Activated CD8-positive, alpha-beta T cell treated with anti-CD3 and anti-CD28 coated beads for 36 hours (primary cell): ENCODE results near the gene ZNF22. TPM values are rescaled to one million over a fixed set of nuclear protein-coding genes. Genes with fewer than 3 reads are reported as not detected.

Source experiments
- ATAC-seq: fragments of 200-7000 bp; cut with Tn5 transposase; one replicate; pipeline ENCODE4 v1.10.0; 2021; ENCODE audit warnings: mild to moderate bottlenecking, moderate library complexity
- CTCF ChIA-PET: fragments of 350-600 bp; sonication (Branson Sonifier 250); formaldehyde crosslinking; loops from one replicate; lab custom pipeline; 2021; ENCODE audit warnings: antibody characterized with exemption; lab: Charles Lee
- POLR2A ChIA-PET: fragments of 350-600 bp; sonication (Branson Sonifier 250); formaldehyde crosslinking; loops from one replicate; lab custom pipeline; 2021; ENCODE audit warnings: antibody characterized with exemption; lab: Charles Lee
- DNase-seq: peaks from one replicate; pipeline ENCODE4 v3.0.0-alpha.2; 2020
- H3K27ac Mint-ChIP-seq: one replicate; pipeline ENCODE4 v1.8.0; 2021; ENCODE audit warnings: mild to moderate bottlenecking, mixed read lengths
- H3K27me3 Mint-ChIP-seq: one replicate; pipeline ENCODE4 v1.8.0; 2021; ENCODE audit warnings: mixed read lengths
- H3K36me3 Mint-ChIP-seq: one replicate; pipeline ENCODE4 v1.8.0; 2021; ENCODE audit warnings: low read depth, mixed read lengths
- H3K4me1 Mint-ChIP-seq: one replicate; pipeline ENCODE4 v1.8.0; 2021; ENCODE audit warnings: low read depth, mixed read lengths
- H3K4me3 Mint-ChIP-seq: one replicate; pipeline ENCODE4 v1.8.0; 2021; ENCODE audit warnings: mild to moderate bottlenecking, moderate library complexity, mixed read lengths
- H3K9me3 Mint-ChIP-seq: one replicate; pipeline ENCODE4 v1.8.0; 2021; ENCODE audit warnings: mixed read lengths
- intact Hi-C: fragments of 100-400 bp; cut with micrococcal nuclease; formaldehyde crosslinking; loops from one replicate; pipeline ENCODE4 v1.10.0; 2022
- total RNA-seq, 2 experiments: library from RNA; stranded (reverse); gene quantifications; one replicate each; pipeline ENCODE4 v1.2.3, GENCODE V29; 2021
- TF ChIP-seq, protein P1 (sequence below): fragments of 200-600 bp; IDR thresholded peaks from one replicate; pipeline ENCODE4 v1.8.0; 2022; ENCODE audit warnings: antibody characterized with exemption, mild to moderate bottlenecking

The ZNF22 gene
- total RNA-seq, 2 experiments from 2014 or later = 34.4 to 37.6 TPM

DNA sequence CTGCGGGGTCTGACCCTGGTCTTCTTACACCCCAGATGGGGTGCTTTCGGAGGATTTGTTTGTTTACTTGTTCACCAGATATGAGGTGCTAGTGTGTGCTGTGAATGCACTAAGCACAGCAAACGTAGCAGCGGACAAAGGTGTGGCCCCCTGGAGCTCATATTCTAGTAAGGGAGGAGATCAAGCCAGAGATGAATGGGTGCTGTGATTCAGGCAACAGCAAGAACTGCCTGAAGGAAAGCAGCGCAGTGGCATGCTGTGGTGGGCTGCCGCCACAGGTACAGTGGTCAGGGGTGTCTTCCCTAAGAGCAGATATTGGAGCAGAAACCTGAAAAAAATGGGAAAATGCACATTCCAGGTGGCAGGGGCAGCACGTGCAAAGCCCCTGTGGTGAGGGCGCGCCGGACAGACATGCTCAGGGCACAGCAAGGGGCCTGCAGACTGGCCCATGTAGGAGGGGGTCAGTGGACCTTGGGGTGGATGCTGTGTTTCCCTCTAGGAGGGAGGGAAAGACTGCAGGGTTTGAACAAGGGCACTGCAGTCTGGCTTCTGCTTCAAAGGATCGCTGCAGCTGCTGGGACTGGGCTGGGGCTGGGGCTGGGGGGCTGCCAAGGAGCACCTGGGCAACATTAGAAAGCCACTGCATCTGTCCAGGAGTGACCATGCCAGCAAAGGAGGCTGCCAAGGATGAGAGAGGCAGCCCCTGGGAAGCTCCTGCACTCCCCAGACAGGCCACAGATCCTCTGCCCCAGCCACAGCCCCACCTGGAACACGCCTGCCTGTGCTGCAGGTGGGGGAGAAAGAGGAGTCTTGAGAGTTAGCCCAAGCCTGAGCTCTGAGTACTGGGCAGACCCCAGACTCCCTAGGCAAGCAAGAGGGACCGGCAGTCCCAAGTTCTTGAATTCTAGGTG lies 21.2 kb upstream of the ZNF22 start:
- no peak overlapping the region for H3K27ac Mint-ChIP-seq
- no peaks in the 10 kb centered on the region for H3K9me3 Mint-ChIP-seq
- no peaks in the 10 kb centered on the region for H3K27me3 Mint-ChIP-seq
- no peaks in the 10 kb centered on the region for H3K36me3 Mint-ChIP-seq
- ChIA-PET CTCF (interaction anchor here (0.8 to 4.5 kb wide), 3 partner anchors 12 to 47 kb away, joined by 3 to 23 read pairs (median 3); no protein-coding TSS in a partner anchor), POLR2A (interaction anchor here (1.2 kb wide), 1 partner anchor 21 kb away, joined by 3 read pairs; no protein-coding TSS in a partner anchor)
- TF ChIP-seq, protein P1, sequence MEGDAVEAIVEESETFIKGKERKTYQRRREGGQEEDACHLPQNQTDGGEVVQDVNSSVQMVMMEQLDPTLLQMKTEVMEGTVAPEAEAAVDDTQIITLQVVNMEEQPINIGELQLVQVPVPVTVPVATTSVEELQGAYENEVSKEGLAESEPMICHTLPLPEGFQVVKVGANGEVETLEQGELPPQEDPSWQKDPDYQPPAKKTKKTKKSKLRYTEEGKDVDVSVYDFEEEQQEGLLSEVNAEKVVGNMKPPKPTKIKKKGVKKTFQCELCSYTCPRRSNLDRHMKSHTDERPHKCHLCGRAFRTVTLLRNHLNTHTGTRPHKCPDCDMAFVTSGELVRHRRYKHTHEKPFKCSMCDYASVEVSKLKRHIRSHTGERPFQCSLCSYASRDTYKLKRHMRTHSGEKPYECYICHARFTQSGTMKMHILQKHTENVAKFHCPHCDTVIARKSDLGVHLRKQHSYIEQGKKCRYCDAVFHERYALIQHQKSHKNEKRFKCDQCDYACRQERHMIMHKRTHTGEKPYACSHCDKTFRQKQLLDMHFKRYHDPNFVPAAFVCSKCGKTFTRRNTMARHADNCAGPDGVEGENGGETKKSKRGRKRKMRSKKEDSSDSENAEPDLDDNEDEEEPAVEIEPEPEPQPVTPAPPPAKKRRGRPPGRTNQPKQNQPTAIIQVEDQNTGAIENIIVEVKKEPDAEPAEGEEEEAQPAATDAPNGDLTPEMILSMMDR = no peak
- H3K4me3 Mint-ChIP-seq = no peak overlapping the region
- intact Hi-C loops = no loop called here
- peaks cover 6% of the 10 kb centered on the region for H3K4me1 Mint-ChIP-seq
- ATAC-seq = no peak
- DNase-seq = no peak

DNA sequence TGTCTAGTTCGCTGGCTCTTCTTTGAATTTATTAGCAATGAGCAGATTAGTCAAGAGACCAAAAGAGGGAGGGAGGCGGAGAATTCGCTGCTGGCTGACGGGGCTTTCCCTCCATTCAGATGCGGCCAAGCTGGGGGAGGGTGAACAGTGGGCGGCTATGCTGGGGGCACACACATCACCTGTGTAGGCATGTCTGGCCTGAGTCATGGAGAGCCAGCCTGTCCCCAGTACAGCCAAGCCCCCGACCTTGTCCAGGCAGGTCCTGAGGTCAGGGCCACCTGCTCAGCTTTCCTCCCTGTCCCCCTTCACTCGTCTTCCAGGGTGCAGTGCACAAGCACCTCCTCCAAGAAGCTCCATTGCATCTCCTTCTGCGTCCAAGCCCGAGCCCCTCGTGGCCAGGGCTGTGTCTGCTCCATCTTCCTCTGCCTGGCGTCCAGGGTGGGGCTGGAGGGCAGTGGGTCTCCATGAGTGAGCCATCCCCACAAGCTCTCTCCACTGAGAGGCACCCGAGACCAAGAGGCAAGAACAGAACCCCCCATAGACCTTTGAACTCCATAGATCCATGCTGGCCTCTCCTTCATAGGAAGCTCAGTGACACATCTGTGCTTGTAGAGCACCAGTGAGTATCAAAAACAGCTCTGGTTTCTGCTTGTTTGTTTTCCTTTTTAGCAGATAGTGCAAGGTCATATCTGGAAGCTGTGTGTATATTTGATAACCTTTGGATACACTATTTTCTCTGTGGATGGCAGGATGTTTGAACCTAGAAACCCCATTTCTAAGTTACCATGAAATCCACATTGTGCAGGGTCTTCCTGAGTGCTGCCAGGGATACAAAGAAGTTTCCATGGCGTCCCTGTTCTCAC lies 20.2 kb upstream of the ZNF22 start:
- Mint-ChIP-seq H3K4me3 (no peak overlapping the region), H3K27ac (no peak overlapping the region), H3K9me3 (no peaks in the 10 kb centered on the region), H3K27me3 (no peaks in the 10 kb centered on the region), H3K36me3 (no peaks in the 10 kb centered on the region), H3K4me1 (peaks cover 3% of the 10 kb centered on the region)
- ATAC-seq (no peak), DNase-seq (no peak)
- intact Hi-C loops = no loop called here
- ChIA-PET POLR2A (interaction anchor here (0.6 kb wide), 1 partner anchor 1860 kb away, joined by 3 read pairs; no protein-coding TSS in a partner anchor), CTCF (interaction anchor here (1.0 to 4.5 kb wide), 2 partner anchors 13 to 48 kb away, joined by 3 to 23 read pairs; no protein-coding TSS in a partner anchor)
- TF ChIP-seq, protein P1 = no peak

DNA sequence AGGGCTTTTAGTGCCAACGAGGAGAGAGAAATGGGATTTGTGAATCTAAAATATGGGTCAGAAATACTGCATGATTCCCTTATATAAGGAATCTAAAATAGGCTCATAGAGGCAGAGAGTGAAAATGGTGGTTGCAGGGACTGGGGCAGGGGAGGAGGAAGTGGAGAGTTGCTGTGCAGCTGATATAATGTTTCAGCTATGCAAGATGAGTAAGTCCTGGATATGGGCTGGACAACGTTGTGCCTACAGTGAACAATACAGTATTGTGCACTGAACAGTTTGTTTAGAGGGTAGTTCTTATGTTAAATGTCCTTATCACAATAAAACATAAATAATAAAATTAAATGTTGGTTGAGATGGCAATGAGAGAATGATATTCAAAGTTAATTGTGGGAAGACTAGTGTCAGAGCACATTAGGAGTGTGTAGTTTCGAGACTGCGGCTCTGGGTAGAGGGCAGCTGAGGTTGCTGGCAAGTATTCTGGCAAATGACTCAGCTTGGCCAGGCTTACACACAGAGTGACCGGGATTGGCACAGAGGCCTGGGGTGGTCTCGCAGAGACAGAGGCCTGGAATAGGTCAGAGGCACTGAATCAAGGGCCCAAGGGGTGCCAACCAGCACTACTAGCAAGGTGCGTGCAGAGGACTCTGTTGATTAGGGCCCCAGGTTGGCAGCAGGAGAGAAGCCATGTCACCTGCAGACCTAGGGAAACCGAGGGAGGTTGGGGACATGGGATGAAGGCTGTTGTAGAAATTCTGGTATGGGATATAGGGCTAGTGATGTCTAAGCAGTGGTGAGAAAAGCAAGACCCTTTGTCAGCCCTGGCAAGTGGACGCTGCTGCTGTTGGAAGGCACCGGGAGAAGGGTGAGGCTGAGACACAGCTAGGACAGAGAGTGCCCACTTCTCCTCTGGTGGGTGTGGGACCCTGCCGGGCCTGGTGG lies 19.3 kb upstream of the ZNF22 start:
- ChIA-PET CTCF (interaction anchor here (4.5 kb wide), 1 partner anchor 48 kb away, joined by 23 read pairs; no protein-coding TSS in a partner anchor), POLR2A (no interaction called here)
- Mint-ChIP-seq H3K9me3 (no peaks in the 10 kb centered on the region), H3K27me3 (no peaks in the 10 kb centered on the region), H3K4me1 (peaks cover 3% of the 10 kb centered on the region), H3K27ac (no peak overlapping the region), H3K36me3 (no peaks in the 10 kb centered on the region), H3K4me3 (no peak overlapping the region)
- no peak for DNase-seq
- TF ChIP-seq, protein P1 = no peak
- intact Hi-C loops = no loop called here
- no peak for ATAC-seq

DNA sequence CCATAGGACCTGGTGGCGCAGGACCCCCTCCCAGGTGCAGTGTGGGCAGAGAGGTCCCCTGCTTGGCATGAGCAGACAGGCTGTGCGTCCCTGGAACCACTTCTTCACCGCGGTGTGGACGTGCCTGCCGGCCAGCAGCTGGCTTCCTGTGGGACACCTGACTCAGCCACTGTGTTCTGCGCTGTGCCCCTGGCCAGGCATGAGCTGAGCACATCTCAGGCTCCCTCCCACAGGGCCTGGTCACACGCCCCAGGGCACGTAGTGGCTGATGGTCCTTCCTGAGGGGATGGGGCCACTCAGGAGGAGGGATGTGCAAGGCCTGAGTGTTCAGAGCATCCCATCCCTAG lies 18.6 kb upstream of the ZNF22 start:
- Mint-ChIP-seq H3K36me3 (no peaks in the 10 kb centered on the region), H3K9me3 (no peaks in the 10 kb centered on the region), H3K4me1 (peaks cover 3% of the 10 kb centered on the region), H3K27me3 (no peaks in the 10 kb centered on the region), H3K4me3 (no peak overlapping the region), H3K27ac (no peak overlapping the region)
- ChIA-PET POLR2A (no interaction called here), CTCF (interaction anchor here (1.1 kb wide), 1 partner anchor 49 kb away, joined by 3 read pairs; no protein-coding TSS in a partner anchor)
- TF ChIP-seq, protein P1 = no peak
- DNase-seq = no peak
- no peak for ATAC-seq
- intact Hi-C loops = no loop called here
